Heart right ventricle (tissue), 16 donors: ENCODE data around the gene KIF21B. TPM values are rescaled to one million over a fixed set of nuclear protein-coding genes. Genes with fewer than 3 reads are reported as not detected.

Source experiments
- ATAC-seq, 8 donors: fragments of 200-7000 bp; cut with Tn5 transposase; one replicate each; pipeline ENCODE4 v1.9.1; 2020; ENCODE audit warnings: mild to moderate bottlenecking in 8 of 8, moderate library complexity in 8 of 8, moderate number of reproducible peaks in 1 of 8
- DNase-seq, 2 donors: peaks; one replicate each; pipeline ENCODE4 v3.0.0-alpha.2; 2020
- H3K27ac ChIP-seq, 10 donors: fragments of 200-600 bp; sonication (generic) in 2 of 10; one replicate each; pipeline versions ENCODE4 v1.5.0 to v1.8.0; 2020 to 2022; ENCODE audit warnings: mild to moderate bottlenecking in 3 of 10
- H3K27me3 ChIP-seq, 7 donors: fragments of 200-600 bp; one replicate each; pipeline ENCODE4 v1.8.0; 2021 to 2022; ENCODE audit warnings: mild to moderate bottlenecking in 2 of 7
- H3K36me3 ChIP-seq, 9 donors: fragments of 200-600 bp; sonication (generic) in 1 of 9; one replicate each; pipeline versions ENCODE4 v1.5.0 to v1.8.0; 2020 to 2022; ENCODE audit warnings: mild to moderate bottlenecking in 2 of 9
- H3K4me1 ChIP-seq, 9 donors: fragments of 200-600 bp; sonication (generic) in 1 of 9; one replicate each; pipeline versions ENCODE4 v1.5.0 to v1.8.0; 2020 to 2022; ENCODE audit warnings: mild to moderate bottlenecking in 4 of 9
- H3K4me3 ChIP-seq, 10 donors: fragments of 200-600 bp; sonication (generic) in 2 of 10; one replicate each; pipeline versions ENCODE4 v1.5.0 to v1.8.0; 2020 to 2022; ENCODE audit warnings: mild to moderate bottlenecking in 7 of 10, moderate library complexity in 2 of 10
- H3K9me3 ChIP-seq, 11 donors: fragments of 200-600 bp in 10 of 11; sonication (generic) in 2 of 11; one replicate each; pipeline versions ENCODE4 v1.5.0 to v1.8.0; 2013 to 2022; ENCODE audit warnings: mild to moderate bottlenecking in 2 of 11, control low read depth in 1 of 11, moderate library complexity in 1 of 11
- CTCF ChIP-seq, 9 donors: fragments of 200-600 bp; sonication (generic) in 2 of 9; IDR thresholded peaks; one replicate each; pipeline versions ENCODE4 v1.5.0 to v1.8.0; 2021 to 2022; ENCODE audit warnings: antibody characterized with exemption in 9 of 9, mild to moderate bottlenecking in 5 of 9, moderate library complexity in 1 of 9
- WGBS, 2 donors: extraction: QIAGEN DNeasy Blood & Tissue Kit; methylation state at CpG; one replicate each; pipeline ENCODE4 v1.1.7; 2013; ENCODE audit warnings: inconsistent platforms in 1 of 2; 5-methylcytosine and 5-hydroxymethylcytosine counted together
- intact Hi-C, 10 donors: fragments of 100-400 bp; cut with DNase I; formaldehyde crosslinking; loops; one replicate each; pipeline versions ENCODE4 v1.11.1 to v1.14.2; 2022
- polyA plus RNA-seq, 2 donors: library from polyadenylated mRNA; stranded (reverse); fragments of 200-250 nt; gene quantifications; one replicate each; pipeline ENCODE4 v1.2.3, GENCODE V29; 2013
- total RNA-seq, 10 donors: library from RNA; stranded (reverse); fragmentation: NEBNext Ultra II Directional in 3 of 10; extraction: Animal tissue kit (Norgen Biotek cat#: 25700) in 3 of 10; gene quantifications; one replicate each; pipeline versions ENCODE4 v1.2.1 to v1.2.4, GENCODE V29; 2021 to 2023
- donor health status: Arrhythmogenic right ventricular cardiomyopathy.
- donor health status: ischemic (EF 13 %, LVEDD 7.1; RV severe dilation, severe dysfunction).
- donor health status: healthy with polysubstance abuse.
- donor health status: DM: no; HTN: yes; CAD: no.
- donor health status: DM: no; HTN: no; CAD: no.
- donor health status: ischemic (EF 25% LVEDD 6.9; RV normal size, moderate dysfunction).
- donor health status: ischemic (EF 25% LVEDD 5.7; RV mildly dilated, moderate dysfunction).
- donor health status: healthy.
- donor health status: DM: yes; HTN: yes; CAD: no.
- donor health status: Ischemic cardiomyopathy.
- donor health status: ischemic (EF 35%, LVEDD 5.7; RV mildly dilated, moderate dysfunction).
- donor health status: nonischemic (EF 11% LVEDD 7.7; RV severe dilation, severe dysfunction).
- donor health status: DM: yes; HTN: yes; CAD: no.
- donor health status: PGD.
- donor health status: ischemic (EF 29% LVEDD 5.4; RV normal size, mild dysfunction).
- donor health status: nonischemic (EF 23%, LVEDD 6.1; RV moderate dilation, normal function).

The KIF21B gene
- total and polyA plus RNA-seq, 12 donors = 0.10 to 2.6 (median 0.41) TPM

GRCh38 chr1:201036188-201036842, 12.8 kb upstream of the KIF21B start:
- no peak for TF ChIP-seq CTCF (IDR thresholded peaks at IDR 0.05)
- H3K4me3 ChIP-seq = no peak overlapping the region
- intact Hi-C loops = no loop called here
- no peak overlapping the region for H3K27ac ChIP-seq
- no peak for DNase-seq
- peaks cover 0 to 21% (median 0%) of the 10 kb centered on the region in 7 donors for H3K27me3 ChIP-seq
- ATAC-seq = peak in 2 of 8 donors; percentile 18 to 44
- 61 to 62% methylated on average over 12 of the region's 12 CpGs for WGBS, 2 donors
- H3K4me1 ChIP-seq = peaks cover 0 to 4% (median 0%) of the 10 kb centered on the region in 9 donors
- no peaks in the 10 kb centered on the region for H3K36me3 ChIP-seq
- no peaks in the 10 kb centered on the region for H3K9me3 ChIP-seq

GRCh38 chr1:201034671-201035070, 11.2 kb upstream of the KIF21B start:
- peak in 1 of 8 donors; percentile 11 for ATAC-seq
- intact Hi-C loops = no loop called here
- Histone ChIP-seq H3K4me1 (peaks cover 0 to 4% (median 0%) of the 10 kb centered on the region in 9 donors), H3K36me3 (no peaks in the 10 kb centered on the region), H3K27ac (no peak overlapping the region), H3K4me3 (no peak overlapping the region), H3K9me3 (no peaks in the 10 kb centered on the region), H3K27me3 (peaks cover 0 to 21% (median 0%) of the 10 kb centered on the region in 7 donors)
- DNase-seq = no peak
- TF ChIP-seq CTCF (IDR thresholded peaks at IDR 0.05) = no peak
- WGBS, 2 donors = 86 to 89% methylated on average over 4 of the region's 4 CpGs

- intact Hi-C loops = no loop called here
- Histone ChIP-seq H3K36me3 (no peaks in the 10 kb centered on the region), H3K9me3 (no peaks in the 10 kb centered on the region), H3K27ac (no peak overlapping the region), H3K4me1 (peaks cover 0 to 21% (median 9%) of the 10 kb centered on the region in 9 donors), H3K27me3 (peaks cover 0 to 13% (median 0%) of the 10 kb centered on the region in 7 donors), H3K4me3 (no peak overlapping the region)
- no peak for TF ChIP-seq CTCF (IDR thresholded peaks at IDR 0.05)
- no peak for DNase-seq
- ATAC-seq = no peak
- WGBS, 2 donors = 95% methylated on average over 1 of the region's 1 CpG
Measured at GRCh38 chr1:201032408-201032807, 8.9 kb upstream of the KIF21B start.

- intact Hi-C loops = no loop called here
Measured at GRCh38 chr1:201028461-201028889, 5.0 kb upstream of the KIF21B start.

More at GRCh38 chr1:201028461-201028889, 5.0 kb upstream of the KIF21B start:
- ATAC-seq = peak in 7 of 8 donors; percentile 8 to 80 (median 54)
- no peaks in the 10 kb centered on the region for H3K9me3 ChIP-seq
- H3K27ac ChIP-seq = peak overlapping the region in 1 of 10 donors; percentile 44
- H3K36me3 ChIP-seq = no peaks in the 10 kb centered on the region
- H3K27me3 ChIP-seq = no peaks in the 10 kb centered on the region
- peaks cover 3 to 54% (median 24%) of the 10 kb centered on the region in 9 donors for H3K4me1 ChIP-seq
- no peak for TF ChIP-seq CTCF (IDR thresholded peaks at IDR 0.05)
- no peak for DNase-seq
- 66 to 73% methylated on average over 7 of the region's 7 CpGs for whole genome bisulfite sequencing, 2 donors
- H3K4me3 ChIP-seq = no peak overlapping the region
